K562 (cell line): ENCODE data around the gene MXD3. TPM values are rescaled to one million over a fixed set of nuclear protein-coding genes. Genes with fewer than 3 reads are reported as not detected.

Experiments
- ATF3 ChIP-seq, 2 experiments: fragments of 450-650 bp in 1 of 2; sonication (generic) in 1 of 2; formaldehyde crosslinking in 1 of 2; IDR thresholded peaks in 1 of 2; conservative IDR thresholded peaks in 1 of 2; 2 replicates each; pipeline versions ENCODE4 v1.6.1 to v1.8.1; 2016 to 2023; ENCODE audit warnings: mild to moderate bottlenecking in 2 of 2, moderate library complexity in 2 of 2, inconsistent platforms in 1 of 2, missing genetic modification reagents in 1 of 2
- CBX2 ChIP-seq: fragments of 200-600 bp; sonication (generic); IDR thresholded peaks from one replicate; pipeline ENCODE4 v1.6.1; 2012; ENCODE audit warnings: mild to moderate bottlenecking, low read length, inconsistent platforms; ENCODE audit not compliant: insufficient read depth, poor library complexity, severe bottlenecking
- E2F3 ChIP-seq: fragments of 250-450 bp; sonication (Bioruptor Pico); IDR thresholded peaks from 2 replicates; pipeline ENCODE4 v1.4.0; 2020; ENCODE audit warnings: mild to moderate bottlenecking
- IRF9 ChIP-seq: fragments of 450-650 bp; IDR thresholded peaks from 2 replicates; pipeline ENCODE4 v1.6.1; 2016; ENCODE audit warnings: missing biosample characterization, missing genetic modification characterization
- MAFK ChIP-seq: IDR thresholded peaks from 2 replicates; pipeline ENCODE4 v1.6.1; 2011; ENCODE audit warnings: low read length, improper control_type of control experiment
- MAZ ChIP-seq, 2 experiments: fragments of 450-650 bp in 1 of 2; sonication (generic) in 1 of 2; formaldehyde crosslinking; IDR thresholded peaks in 1 of 2; conservative IDR thresholded peaks in 1 of 2; 2 replicates each; pipeline versions ENCODE4 v1.4.0 to v1.5.0; 2020; ENCODE audit warnings: mild to moderate bottlenecking in 1 of 2, missing genetic modification reagents in 1 of 2
- MITF ChIP-seq: IDR thresholded peaks from 2 replicates; pipeline ENCODE4 v1.6.1; 2014; ENCODE audit warnings: antibody characterized with exemption
- NELFE ChIP-seq: IDR thresholded peaks from 2 replicates; pipeline ENCODE4 v1.6.1; 2011; ENCODE audit warnings: mild to moderate bottlenecking; ENCODE audit not compliant: insufficient read depth, insufficient read length
- NR2C1 ChIP-seq, 2 experiments: fragments of 450-650 bp; IDR thresholded peaks; 2 replicates each; pipeline ENCODE4 v1.6.1; 2017; ENCODE audit warnings: mild to moderate bottlenecking in 2 of 2, antibody characterized with exemption in 1 of 2, inconsistent platforms in 1 of 2, missing compliant biosample characterization in 1 of 2, missing genetic modification characterization in 1 of 2
- PHB ChIP-seq: fragments of 250-450 bp; sonication (Bioruptor Pico); IDR thresholded peaks from 2 replicates; pipeline ENCODE4 v1.5.0; 2021
- POLR2A ChIP-seq: fragments of 450-650 bp; conservative IDR thresholded peaks from 2 replicates; pipeline ENCODE4 v1.6.1; 2016
- SREBF2 ChIP-seq: sonication (generic); formaldehyde crosslinking; IDR thresholded peaks from 2 replicates; pipeline ENCODE4 v1.4.0; 2020; ENCODE audit warnings: mild to moderate bottlenecking, missing genetic modification reagents
- SUPT5H ChIP-seq: fragments of 450-650 bp; IDR thresholded peaks from 2 replicates; pipeline ENCODE4 v1.6.1; 2016
- TBL1XR1 ChIP-seq, 2 experiments: IDR thresholded peaks; 2 replicates each; pipeline ENCODE4 v1.6.1; 2012; ENCODE audit warnings: improper control_type of control experiment in 2 of 2, low read length in 2 of 2, mild to moderate bottlenecking in 1 of 2
- TCF7L2 ChIP-seq: fragments of 150-350 bp; IDR thresholded peaks from 2 replicates; pipeline ENCODE4 v1.6.1; 2016; ENCODE audit warnings: low read depth, mild to moderate bottlenecking, low read length, moderate library complexity
- ZNF384 ChIP-seq: IDR thresholded peaks from 2 replicates; pipeline ENCODE4 v1.6.1; 2012; ENCODE audit warnings: low read depth, low read length, improper control_type of control experiment
- ZNF785 ChIP-seq: fragments of 250-450 bp; sonication (Bioruptor Pico); IDR thresholded peaks from 2 replicates; pipeline ENCODE4 v1.4.0; 2020; ENCODE audit warnings: mild to moderate bottlenecking
- polyA plus RNA-seq, 8 experiments: library from polyadenylated mRNA; depleted of rRNA in 4 of 8; stranded (reverse) in 5 of 8; unstranded in 3 of 8; fragments of >200 nt; fragmentation: Nextera tagmentation in 2 of 8; fragmentation: Illumina TruSeq in 1 of 8; extraction: Ambion mirVana in 2 of 8; extraction: Trizol in 1 of 8; gene quantifications; 2 replicates each; pipeline versions ENCODE4 v1.2.1 to v1.2.3, GENCODE V29; 2011 to 2014; ENCODE audit warnings: inconsistent platforms in 1 of 8, missing spikeins in 1 of 8
- total RNA-seq, 7 experiments: library from RNA; depleted of rRNA in 6 of 7; stranded (reverse); fragments of >200 nt in 6 of 7; fragmentation: Illumina TruSeq in 2 of 7; extraction: Trizol in 2 of 7; gene quantifications; 2 replicates each; pipeline versions ENCODE4 v1.2.1 to v1.2.3, GENCODE V29; 2011 to 2021; ENCODE audit warnings: low replicate concordance in 1 of 7
- TF ChIP-seq, protein P1 (sequence below): sonication (generic); formaldehyde crosslinking; IDR thresholded peaks from 2 replicates; pipeline ENCODE4 v1.8.0; 2022; ENCODE audit warnings: missing genetic modification reagents, mild to moderate bottlenecking, borderline replicate concordance
- TF ChIP-seq, protein P2 (sequence below): fragments of 250-450 bp; sonication (Bioruptor Pico); IDR thresholded peaks from 2 replicates; pipeline ENCODE4 v1.9.0; 2021; ENCODE audit warnings: mild to moderate bottlenecking, inconsistent platforms

The MXD3 gene
- total and polyA plus RNA-seq, 9 of the 15 experiments (the other 6 are each of a cell fraction or from before 2014, with no cell fraction given), result 0.28 to 24.8 (median 4.5) TPM

DNA sequence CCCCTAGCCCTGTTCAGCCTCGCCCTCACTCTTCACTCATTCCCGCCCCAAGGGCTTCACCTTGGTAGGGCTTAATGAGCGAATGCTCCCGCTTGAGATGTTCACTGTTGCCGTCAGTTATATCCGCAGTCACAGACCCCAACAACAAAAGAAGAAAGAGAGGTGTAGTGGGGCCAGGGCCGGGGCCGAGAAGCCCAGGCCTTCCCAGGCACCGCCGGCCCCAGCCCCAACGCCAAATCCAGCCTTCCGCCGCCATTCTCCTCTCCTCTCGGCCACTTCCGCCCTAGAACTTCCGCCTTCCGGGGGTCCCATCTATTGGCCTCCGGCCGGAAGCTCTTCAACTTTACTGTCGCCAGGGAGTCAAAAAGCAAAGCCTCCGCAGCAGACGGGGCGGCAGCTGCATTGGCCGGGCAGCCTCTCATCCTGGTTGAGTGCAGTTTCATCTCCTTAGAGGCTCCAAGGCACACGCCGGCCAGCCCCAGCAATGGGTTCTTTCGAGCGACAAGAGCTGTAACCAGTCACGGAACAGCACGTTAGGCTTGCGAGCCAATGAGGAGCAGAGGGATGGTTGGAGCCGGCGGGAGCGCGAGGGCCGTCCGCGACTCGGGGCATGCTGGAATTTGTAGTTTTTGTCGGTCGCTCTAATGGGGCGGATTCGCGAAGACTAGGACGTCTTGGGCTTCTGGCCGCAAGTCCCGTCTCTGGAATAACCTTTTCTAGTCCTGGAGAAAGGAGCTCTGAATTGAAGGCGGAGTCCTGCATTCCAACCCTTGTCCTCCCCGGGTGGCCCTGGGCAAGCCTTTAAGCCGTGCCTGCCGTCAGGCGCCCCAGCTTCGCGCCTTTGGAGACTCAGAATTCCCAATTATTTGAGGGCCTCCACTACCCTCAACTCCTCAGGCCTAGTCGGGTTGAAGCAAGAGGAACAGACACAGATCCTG lies 40.0 kb upstream of the MXD3 start, which contains the start of gene LMAN2 (continued):
- peak; percentile 78 for TF ChIP-seq NR2C1 (IDR thresholded peaks at IDR 0.05)
- TF ChIP-seq NR2C1 (tag; IDR thresholded peaks at IDR 0.05), result peak; percentile 56
- no peak for TF ChIP-seq ATF3 (IDR thresholded peaks at IDR 0.05)
- TF ChIP-seq ATF3 (CRISPR knock-in tag; conservative IDR thresholded peaks at IDR 0.05), result 0 out of 2 replicates have a peak, but pooled peaks have one; percentile 57
- TF ChIP-seq, protein P1, sequence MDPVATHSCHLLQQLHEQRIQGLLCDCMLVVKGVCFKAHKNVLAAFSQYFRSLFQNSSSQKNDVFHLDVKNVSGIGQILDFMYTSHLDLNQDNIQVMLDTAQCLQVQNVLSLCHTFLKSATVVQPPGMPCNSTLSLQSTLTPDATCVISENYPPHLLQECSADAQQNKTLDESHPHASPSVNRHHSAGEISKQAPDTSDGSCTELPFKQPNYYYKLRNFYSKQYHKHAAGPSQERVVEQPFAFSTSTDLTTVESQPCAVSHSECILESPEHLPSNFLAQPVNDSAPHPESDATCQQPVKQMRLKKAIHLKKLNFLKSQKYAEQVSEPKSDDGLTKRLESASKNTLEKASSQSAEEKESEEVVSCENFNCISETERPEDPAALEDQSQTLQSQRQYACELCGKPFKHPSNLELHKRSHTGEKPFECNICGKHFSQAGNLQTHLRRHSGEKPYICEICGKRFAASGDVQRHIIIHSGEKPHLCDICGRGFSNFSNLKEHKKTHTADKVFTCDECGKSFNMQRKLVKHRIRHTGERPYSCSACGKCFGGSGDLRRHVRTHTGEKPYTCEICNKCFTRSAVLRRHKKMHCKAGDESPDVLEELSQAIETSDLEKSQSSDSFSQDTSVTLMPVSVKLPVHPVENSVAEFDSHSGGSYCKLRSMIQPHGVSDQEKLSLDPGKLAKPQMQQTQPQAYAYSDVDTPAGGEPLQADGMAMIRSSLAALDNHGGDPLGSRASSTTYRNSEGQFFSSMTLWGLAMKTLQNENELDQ (CRISPR knock-in tag), result 0 out of 2 replicates have a peak, but pooled peaks have one; percentile 57
- peak; percentile 91 for TF ChIP-seq POLR2A
- TF ChIP-seq SUPT5H, result peak; percentile 90
- no peak for TF ChIP-seq SREBF2 (CRISPR knock-in tag)
- TF ChIP-seq, protein P2, sequence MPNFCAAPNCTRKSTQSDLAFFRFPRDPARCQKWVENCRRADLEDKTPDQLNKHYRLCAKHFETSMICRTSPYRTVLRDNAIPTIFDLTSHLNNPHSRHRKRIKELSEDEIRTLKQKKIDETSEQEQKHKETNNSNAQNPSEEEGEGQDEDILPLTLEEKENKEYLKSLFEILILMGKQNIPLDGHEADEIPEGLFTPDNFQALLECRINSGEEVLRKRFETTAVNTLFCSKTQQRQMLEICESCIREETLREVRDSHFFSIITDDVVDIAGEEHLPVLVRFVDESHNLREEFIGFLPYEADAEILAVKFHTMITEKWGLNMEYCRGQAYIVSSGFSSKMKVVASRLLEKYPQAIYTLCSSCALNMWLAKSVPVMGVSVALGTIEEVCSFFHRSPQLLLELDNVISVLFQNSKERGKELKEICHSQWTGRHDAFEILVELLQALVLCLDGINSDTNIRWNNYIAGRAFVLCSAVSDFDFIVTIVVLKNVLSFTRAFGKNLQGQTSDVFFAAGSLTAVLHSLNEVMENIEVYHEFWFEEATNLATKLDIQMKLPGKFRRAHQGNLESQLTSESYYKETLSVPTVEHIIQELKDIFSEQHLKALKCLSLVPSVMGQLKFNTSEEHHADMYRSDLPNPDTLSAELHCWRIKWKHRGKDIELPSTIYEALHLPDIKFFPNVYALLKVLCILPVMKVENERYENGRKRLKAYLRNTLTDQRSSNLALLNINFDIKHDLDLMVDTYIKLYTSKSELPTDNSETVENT, result no peak
- no peak for TF ChIP-seq E2F3 (CRISPR knock-in tag)
- no peak for TF ChIP-seq NELFE
- TF ChIP-seq ZNF785 (CRISPR knock-in tag), result no peak
- no peak for TF ChIP-seq IRF9 (tag)
- no peak for TF ChIP-seq MAFK
- TF ChIP-seq PHB, result no peak
- no peak for TF ChIP-seq ZNF384
- no peak for TF ChIP-seq MITF
- no peak for TF ChIP-seq TCF7L2
- TF ChIP-seq TBL1XR1 (IDR thresholded peaks at IDR 0.05; ENCODE audit: low read length in 2 of 2), result peak in 1 of 2 experiments; percentile 25; a peak in 1 of 4 replicates
- peak; percentile 72 to 86 for TF ChIP-seq MAZ (CRISPR knock-in tag; conservative IDR thresholded peaks at IDR 0.05 in 1 of 2, IDR thresholded peaks at IDR 0.05 in 1 of 2)
- no peak for TF ChIP-seq CBX2
